HFFc6 (cell line): ENCODE results near the gene KIF18A. TPM values are rescaled to one million over a fixed set of nuclear protein-coding genes. Genes with fewer than 3 reads are reported as not detected.
"Not testable (repeated sequence)": the region's sequence is repeated elsewhere in the genome, so short reads cannot be mapped to it uniquely, and the experiment has no call there.

Source experiments
- DNase-seq: peaks from one replicate; pipeline ENCODE4 v3.0.0-alpha.2; 2018
- H3K27ac Mint-ChIP-seq: 2 replicates; pipeline ENCODE4 v1.8.0; 2020; ENCODE audit warnings: mild to moderate bottlenecking, mixed read lengths
- H3K27me3 Mint-ChIP-seq: 2 replicates; pipeline ENCODE4 v1.8.0; 2021; ENCODE audit warnings: mild to moderate bottlenecking, moderate library complexity, mixed read lengths; ENCODE audit not compliant: insufficient read depth
- H3K36me3 Mint-ChIP-seq: 2 replicates; pipeline ENCODE4 v1.8.0; 2021; ENCODE audit warnings: low read depth, mixed read lengths
- H3K4me1 Mint-ChIP-seq: 2 replicates; pipeline ENCODE4 v1.8.0; 2020; ENCODE audit warnings: low read depth, mixed read lengths
- H3K4me3 Mint-ChIP-seq: 2 replicates; pipeline ENCODE4 v1.8.0; 2020; ENCODE audit warnings: mild to moderate bottlenecking, moderate library complexity, mixed read lengths
- H3K9me3 Mint-ChIP-seq: 2 replicates; pipeline ENCODE4 v1.8.0; 2020; ENCODE audit warnings: mild to moderate bottlenecking, mixed read lengths
- total RNA-seq, 6 experiments: library from RNA; stranded (reverse); fragmentation: NEBNext Ultra II Directional; extraction: Animal tissue kit (Norgen Biotek cat#: 25700); gene quantifications; 2 replicates in 1 of 6; 3 replicates in 5 of 6; pipeline ENCODE4 v1.2.3, GENCODE V29; 2021
- TF ChIP-seq, protein P1 (sequence below): fragments of 200-600 bp; sonication (generic); IDR thresholded peaks from 2 replicates; pipeline ENCODE4 v1.5.0; 2021; ENCODE audit warnings: antibody characterized with exemption, mild to moderate bottlenecking

The KIF18A gene
- total RNA-seq, 6 experiments from 2014 or later, result 13.1 to 25.4 (median 22.4) TPM

DNA sequence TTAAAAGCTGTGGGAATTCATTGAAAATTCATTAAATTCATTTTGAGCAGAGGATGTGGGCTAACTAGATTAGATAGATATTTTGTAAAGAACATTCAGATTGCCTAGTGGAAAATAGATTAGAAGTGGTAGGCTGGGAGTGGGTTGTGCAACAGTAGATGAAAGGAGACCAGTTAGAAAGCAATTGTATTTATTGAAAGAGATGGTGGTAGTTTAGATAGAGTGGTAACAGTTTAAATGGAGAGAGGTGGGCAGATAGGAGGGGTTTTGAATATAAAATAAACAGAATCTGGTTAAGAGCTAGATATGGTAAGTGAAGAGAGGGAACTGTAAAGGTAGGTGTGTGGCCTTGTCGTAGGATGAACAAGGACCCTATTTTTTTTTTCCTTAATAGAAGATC, 34.8 kb upstream of the KIF18A start:
- peaks cover 44% of the 10 kb centered on the region for H3K4me1 Mint-ChIP-seq
- no peak overlapping the region for H3K4me3 Mint-ChIP-seq
- no peak overlapping the region for H3K27ac Mint-ChIP-seq
- H3K9me3 Mint-ChIP-seq, result peaks cover 11% of the 10 kb centered on the region
- TF ChIP-seq, protein P1, sequence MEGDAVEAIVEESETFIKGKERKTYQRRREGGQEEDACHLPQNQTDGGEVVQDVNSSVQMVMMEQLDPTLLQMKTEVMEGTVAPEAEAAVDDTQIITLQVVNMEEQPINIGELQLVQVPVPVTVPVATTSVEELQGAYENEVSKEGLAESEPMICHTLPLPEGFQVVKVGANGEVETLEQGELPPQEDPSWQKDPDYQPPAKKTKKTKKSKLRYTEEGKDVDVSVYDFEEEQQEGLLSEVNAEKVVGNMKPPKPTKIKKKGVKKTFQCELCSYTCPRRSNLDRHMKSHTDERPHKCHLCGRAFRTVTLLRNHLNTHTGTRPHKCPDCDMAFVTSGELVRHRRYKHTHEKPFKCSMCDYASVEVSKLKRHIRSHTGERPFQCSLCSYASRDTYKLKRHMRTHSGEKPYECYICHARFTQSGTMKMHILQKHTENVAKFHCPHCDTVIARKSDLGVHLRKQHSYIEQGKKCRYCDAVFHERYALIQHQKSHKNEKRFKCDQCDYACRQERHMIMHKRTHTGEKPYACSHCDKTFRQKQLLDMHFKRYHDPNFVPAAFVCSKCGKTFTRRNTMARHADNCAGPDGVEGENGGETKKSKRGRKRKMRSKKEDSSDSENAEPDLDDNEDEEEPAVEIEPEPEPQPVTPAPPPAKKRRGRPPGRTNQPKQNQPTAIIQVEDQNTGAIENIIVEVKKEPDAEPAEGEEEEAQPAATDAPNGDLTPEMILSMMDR, result no peak
- H3K36me3 Mint-ChIP-seq, result peaks cover 50% of the 10 kb centered on the region
- no peaks in the 10 kb centered on the region for H3K27me3 Mint-ChIP-seq
- DNase-seq, result no peak

DNA sequence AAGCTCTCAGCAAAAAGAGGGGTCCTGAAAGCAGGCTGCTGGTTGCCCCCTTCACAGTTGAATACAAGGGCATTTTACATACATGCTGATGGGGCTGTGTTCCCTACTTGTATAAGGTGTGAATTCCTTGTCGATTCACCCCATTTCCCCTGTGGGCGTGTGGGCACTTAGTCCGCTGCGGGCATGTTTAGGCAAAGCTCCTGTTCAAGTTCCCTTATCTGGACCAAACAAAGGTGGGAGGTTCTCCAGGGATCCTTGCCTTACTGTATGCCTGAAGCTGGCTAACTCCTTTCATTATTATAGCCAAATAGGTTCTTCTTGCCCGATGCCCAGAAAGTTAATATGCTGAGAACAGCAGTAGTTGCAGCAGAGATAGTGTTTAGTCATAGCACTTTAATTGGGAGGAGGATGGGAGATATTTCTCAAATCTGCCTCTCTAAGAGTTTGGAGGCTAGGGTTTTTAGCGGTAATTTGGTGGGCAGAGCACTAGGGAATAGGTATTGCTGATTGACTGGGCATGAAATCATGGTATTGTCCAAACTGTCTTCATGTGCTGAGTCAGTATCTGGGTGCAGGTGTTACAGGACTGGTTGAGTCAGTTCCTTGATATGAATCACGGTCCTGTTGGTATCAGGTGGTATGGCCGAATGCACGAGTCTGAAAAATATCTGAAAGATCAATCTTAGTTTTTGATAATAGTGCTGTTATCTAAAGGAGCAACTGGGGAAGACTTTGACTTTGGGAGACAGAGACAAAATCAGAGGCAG, 32.9 kb upstream of the KIF18A start:
- TF ChIP-seq, protein P1, result no peak
- Mint-ChIP-seq H3K9me3 (peaks cover 25% of the 10 kb centered on the region), H3K27ac (no peak overlapping the region), H3K27me3 (no peaks in the 10 kb centered on the region), H3K4me1 (peaks cover 25% of the 10 kb centered on the region), H3K4me3 (no peak overlapping the region), H3K36me3 (peaks cover 67% of the 10 kb centered on the region)
- DNase-seq, result no peak

DNA sequence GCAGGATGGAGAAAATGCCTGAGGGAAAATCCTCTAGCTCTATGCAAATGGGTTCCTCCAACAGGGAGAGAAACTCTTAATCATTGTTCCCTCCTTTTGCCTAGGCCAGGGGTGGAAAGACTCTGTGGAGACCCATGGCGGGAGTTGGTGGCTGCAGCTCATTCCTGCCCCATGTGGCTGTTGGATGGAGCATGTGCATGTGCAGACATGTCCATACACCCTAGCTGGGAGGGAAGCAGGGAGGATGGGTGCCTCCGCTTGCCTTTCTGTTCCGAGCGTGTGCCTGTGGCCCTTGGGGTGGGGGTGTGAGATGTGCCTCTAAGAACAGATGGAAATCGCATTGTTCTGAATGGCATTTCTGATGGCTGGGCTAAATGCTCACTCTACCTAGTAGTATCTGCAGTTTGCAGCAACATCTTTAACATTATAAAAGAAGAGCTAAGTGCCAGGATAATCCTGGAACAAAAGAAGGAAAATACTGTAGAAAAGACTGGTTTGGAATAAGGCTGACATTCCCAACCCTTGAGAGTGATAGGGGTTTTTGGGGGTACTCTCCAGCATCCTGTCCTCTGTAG, 32.0 kb upstream of the KIF18A start:
- H3K9me3 Mint-ChIP-seq, result peaks cover 31% of the 10 kb centered on the region
- no peaks in the 10 kb centered on the region for H3K27me3 Mint-ChIP-seq
- no peak overlapping the region for H3K4me3 Mint-ChIP-seq
- H3K27ac Mint-ChIP-seq, result no peak overlapping the region
- peaks cover 16% of the 10 kb centered on the region for H3K4me1 Mint-ChIP-seq
- H3K36me3 Mint-ChIP-seq, result peaks cover 75% of the 10 kb centered on the region
- no peak for DNase-seq
- TF ChIP-seq, protein P1, result no peak

DNA sequence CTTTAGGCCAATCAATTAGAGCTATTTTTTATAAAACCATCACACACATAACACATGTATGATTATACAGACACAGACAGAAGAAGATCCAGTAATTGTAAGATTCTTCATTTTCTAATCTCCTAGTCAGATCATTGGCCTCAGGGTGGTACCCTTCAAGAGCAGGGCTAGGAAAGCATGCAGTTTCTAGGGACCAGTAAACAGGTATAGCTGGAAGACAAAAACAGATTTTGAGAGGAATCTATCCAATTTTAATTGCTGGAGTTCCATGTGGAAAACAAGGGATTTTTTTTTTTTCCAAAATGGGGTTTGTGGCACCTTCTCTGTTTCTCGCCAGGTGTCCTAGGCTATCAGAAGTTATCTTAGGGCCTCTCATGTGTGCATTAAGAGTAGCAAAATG, 29.9 kb upstream of the KIF18A start:
- no peak overlapping the region for H3K4me3 Mint-ChIP-seq
- DNase-seq, result no peak
- H3K27me3 Mint-ChIP-seq, result no peaks in the 10 kb centered on the region
- TF ChIP-seq, protein P1, result no peak
- H3K9me3 Mint-ChIP-seq, result peaks cover 35% of the 10 kb centered on the region
- H3K27ac Mint-ChIP-seq, result no peak overlapping the region
- peaks cover 12% of the 10 kb centered on the region for H3K4me1 Mint-ChIP-seq
- peaks cover 94% of the 10 kb centered on the region for H3K36me3 Mint-ChIP-seq

DNA sequence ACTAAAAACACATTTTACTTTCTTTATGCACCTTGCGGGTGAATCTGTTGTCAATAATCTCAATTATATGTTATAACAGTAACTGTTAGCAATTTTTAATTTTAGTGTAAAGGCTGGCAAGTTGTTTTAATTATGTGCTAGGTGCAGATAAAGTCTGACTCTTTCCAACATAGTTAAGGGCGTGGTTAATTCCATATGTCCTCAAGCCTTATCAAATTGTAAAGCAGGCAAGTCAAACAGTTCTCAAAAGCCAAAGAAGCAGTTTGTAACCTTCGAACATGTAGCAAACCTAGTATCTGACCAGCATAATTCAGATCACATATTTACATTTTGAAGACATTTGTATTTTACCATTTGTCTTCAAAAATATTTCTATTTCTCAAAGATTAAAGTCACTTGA, 29.4 kb upstream of the KIF18A start:
- TF ChIP-seq, protein P1, result no peak
- peaks cover 16% of the 10 kb centered on the region for H3K4me1 Mint-ChIP-seq
- H3K4me3 Mint-ChIP-seq, result no peak overlapping the region
- no peaks in the 10 kb centered on the region for H3K27me3 Mint-ChIP-seq
- no peak for DNase-seq
- no peak overlapping the region for H3K27ac Mint-ChIP-seq
- H3K36me3 Mint-ChIP-seq, result peaks cover 94% of the 10 kb centered on the region
- H3K9me3 Mint-ChIP-seq, result peaks cover 35% of the 10 kb centered on the region

DNA sequence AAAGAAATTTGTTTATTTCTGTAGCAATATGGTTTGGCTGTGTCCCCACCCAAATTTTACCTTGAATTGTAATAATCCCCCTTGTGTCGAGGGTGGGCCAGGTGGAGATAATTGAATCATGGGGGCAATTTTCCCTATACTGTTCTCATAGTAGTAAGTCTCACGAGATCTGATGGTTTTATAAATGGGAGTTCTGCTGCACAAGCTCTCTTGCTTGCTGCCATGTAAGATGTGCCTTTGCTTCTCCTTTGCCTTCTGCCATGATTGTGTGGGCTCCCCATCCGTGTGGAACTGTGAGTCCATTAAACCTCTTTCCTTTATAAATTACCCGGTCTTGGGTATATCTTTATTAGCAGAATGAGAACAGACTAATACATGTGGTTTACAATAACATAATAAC, 28.2 kb upstream of the KIF18A start:
- not testable (repeated sequence) for H3K4me3 Mint-ChIP-seq

More for the DNA sequence above, 28.2 kb upstream of the KIF18A start:
- not testable (repeated sequence) for DNase-seq, H3K27me3 Mint-ChIP-seq, H3K27ac Mint-ChIP-seq
- Mint-ChIP-seq H3K9me3 (peaks cover 35% of the 10 kb centered on the region), H3K4me1 (peaks cover 14% of the 10 kb centered on the region), H3K36me3 (peaks cover 90% of the 10 kb centered on the region)
